GM12891 (cell line): ENCODE measurements around the gene KLRC3.

Experiments used
- PAX5 ChIP-seq: IDR thresholded peaks from 2 replicates; pipeline ENCODE4 v1.6.1; 2011; ENCODE audit warnings: low read length, moderate library complexity, mild to moderate bottlenecking; ENCODE audit not compliant: insufficient read depth, severe bottlenecking
- POLR2A ChIP-seq: IDR thresholded peaks from 2 replicates; pipeline ENCODE4 v1.6.1; 2011; ENCODE audit warnings: low read depth, low read length, control low read depth
- POLR2AphosphoS5 ChIP-seq: IDR thresholded peaks from 2 replicates; pipeline ENCODE4 v1.6.1; 2011; ENCODE audit warnings: low read depth, low read length, control low read depth
- TAF1 ChIP-seq: IDR thresholded peaks from 2 replicates; pipeline ENCODE4 v1.6.1; 2011; ENCODE audit warnings: low read depth, low read length, control low read depth

DNA sequence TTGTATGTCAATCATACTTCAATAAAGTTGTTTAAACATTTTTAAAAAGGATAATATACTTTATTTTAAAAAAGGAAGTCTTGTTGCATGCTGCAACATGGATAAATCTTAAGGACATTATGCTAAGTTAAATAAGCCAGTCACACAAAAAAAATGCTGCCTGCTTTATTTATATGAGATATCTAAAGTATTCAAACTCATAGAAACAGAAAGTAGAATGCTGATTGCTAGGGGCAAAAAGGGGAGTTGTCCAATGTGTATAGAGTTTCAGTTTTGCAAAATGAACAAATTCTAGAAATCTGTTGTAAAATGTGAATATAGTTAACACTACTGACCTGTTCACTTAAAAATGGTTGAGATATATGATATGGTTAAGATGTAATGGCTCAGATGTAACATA lies 19.6 kb downstream of the KLRC3 start:
- TF ChIP-seq TAF1 (no peak), POLR2A (no peak), POLR2AphosphoS5 (no peak), PAX5 (no peak)
